GM18505 (cell line): ENCODE measurements around the gene ATP9B.

Source experiments
- ATAC-seq: cut with Tn5 transposase; IDR thresholded peaks from one replicate; pipeline ENCODE4 v1.9.1; 2021; ENCODE audit not compliant: unreplicated experiment
- POLR2A ChIP-seq: IDR thresholded peaks from 4 replicates; pipeline ENCODE4 v1.6.1; 2011; ENCODE audit warnings: borderline replicate concordance; ENCODE audit not compliant: insufficient read depth, insufficient read length; ENCODE audit errors: extremely low read depth

The ATP9B gene

DNA sequence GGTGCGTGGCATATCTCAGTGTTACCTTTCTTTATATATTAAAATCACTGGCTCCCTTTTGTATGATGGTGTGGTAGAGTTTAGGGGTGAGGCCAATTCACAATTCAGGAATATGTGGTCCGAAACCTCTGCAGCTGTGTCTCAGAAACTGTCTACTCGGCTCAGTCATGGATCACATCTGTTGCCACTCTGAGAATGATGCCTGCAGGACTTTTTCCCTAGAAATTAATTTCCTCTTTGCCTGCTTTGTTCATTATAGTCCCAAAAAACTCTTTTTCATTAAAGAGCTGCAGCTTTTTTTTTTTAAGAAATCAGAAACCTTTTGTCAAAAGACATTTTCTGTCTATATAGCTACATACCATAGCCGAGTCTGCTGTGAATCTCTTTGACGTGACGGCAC is 221.7 kb downstream of the ATP9B start:
- no peak for ATAC-seq
- TF ChIP-seq POLR2A: no peak

DNA sequence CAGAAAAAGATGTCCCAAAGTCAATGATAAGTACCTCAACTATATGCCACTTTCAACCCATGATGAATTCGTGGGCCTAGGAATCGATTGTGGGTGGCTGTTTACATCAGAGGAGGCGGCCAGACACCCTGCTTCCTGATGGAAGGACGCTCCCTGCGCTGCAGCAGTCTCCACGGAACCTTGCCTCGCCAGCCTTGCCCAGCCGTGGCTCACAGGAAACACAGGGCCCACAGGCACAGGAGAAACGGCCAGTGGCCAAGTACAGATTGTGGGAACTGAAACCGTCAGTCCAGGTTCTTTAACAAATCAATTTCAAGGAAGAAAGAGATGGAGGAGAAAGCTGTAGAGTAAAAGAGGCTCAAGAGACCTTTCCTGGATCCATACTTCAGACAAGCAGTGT is 225.0 kb downstream of the ATP9B start:
- no peak for TF ChIP-seq POLR2A
- no peak for ATAC-seq

- no peak for ATAC-seq
These were observed 230.1 kb downstream of the ATP9B start for GRCh38 chr18:79299272-79299671.

DNA sequence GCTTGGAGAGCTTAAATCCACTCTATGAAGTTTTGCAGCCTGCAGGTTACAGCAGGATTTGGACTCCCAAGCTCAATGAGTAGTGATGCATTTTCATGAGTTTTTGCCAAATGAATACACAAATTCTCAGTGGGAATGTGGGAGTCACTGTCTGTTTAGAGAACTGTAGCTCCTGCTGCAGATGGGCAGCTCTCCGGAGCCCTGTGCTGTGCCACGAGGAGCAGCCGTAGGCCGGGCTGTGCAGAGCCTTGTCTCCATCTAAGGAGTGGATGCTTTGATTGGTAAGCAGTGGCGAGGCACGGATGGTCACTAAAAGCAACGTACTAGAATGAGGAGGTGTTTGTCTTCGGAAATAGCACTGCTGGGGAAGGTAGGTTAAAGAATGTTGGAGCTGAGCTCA is 230.5 kb downstream of the ATP9B start:
- ATAC-seq: no peak
- TF ChIP-seq POLR2A: no peak

More at GRCh38 chr18:79299272-79299671, 230.1 kb downstream of the ATP9B start:
- no peak for TF ChIP-seq POLR2A

- ATAC-seq: no peak
These were observed 231.2 kb downstream of the ATP9B start for GRCh38 chr18:79300413-79300812.

DNA sequence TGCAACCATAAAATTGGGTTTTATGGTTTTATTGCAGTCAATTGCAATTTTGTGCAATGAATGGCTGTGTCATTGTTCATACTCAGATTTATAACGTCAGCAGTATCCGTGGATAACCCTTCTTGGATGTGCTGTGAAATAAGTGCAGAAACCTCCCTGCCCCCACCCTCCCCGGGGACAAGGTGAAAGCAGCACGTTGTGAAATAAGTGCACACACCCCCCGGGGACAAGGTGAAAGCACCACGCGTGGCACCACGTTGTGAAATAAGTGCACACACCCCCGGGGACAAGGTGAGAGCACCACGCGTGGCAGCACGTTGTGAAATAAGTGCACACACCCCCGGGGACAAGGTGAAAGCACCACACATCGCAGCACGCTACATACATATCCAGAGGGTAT is 232.9 kb downstream of the ATP9B start:
- TF ChIP-seq POLR2A: no peak
- ATAC-seq: no peak

More at GRCh38 chr18:79300413-79300812, 231.2 kb downstream of the ATP9B start:
- no peak for TF ChIP-seq POLR2A

GRCh38 chr18:79305911-79306310 is 236.7 kb downstream of the ATP9B start:
- ATAC-seq: no peak
- no peak for TF ChIP-seq POLR2A

DNA sequence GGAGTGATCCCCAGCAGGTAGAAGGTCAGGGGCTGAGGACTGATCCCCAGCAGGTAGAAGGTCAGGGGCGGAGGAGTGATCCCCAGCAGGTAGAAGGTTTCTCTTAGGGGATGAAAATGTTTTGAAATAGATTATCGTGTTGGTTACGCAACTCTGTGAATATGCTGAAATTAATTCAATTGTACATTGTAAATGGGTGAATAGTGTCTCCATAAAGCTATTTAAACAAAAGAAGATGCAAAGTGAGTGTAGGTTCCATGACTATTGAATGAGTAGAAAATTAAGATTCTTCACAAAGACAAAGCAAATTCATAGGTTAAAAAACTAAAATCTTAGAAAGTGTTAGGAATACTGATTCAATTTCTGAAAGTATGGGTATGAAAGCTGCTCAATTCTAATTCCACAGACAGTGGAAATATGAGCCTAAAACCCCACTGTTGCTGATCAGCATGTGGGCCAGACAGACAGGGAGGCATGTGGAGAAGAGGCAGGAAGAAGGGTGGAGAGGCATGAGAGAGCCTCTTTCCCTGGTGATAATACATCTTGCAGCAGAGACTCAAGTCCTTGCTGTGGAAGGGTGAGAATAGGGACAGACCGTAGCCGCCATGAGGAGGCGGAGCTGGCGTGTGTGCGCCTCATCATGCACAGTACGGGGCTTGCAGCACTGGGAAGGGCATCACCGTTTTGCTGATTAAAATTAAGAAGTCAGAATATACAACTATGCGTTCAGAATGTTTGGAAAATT is 240.6 kb downstream of the ATP9B start:
- ATAC-seq: no peak
- no peak for TF ChIP-seq POLR2A

GRCh38 chr18:79314838-79315388 is 245.7 kb downstream of the ATP9B start:
- ATAC-seq: no peak
- TF ChIP-seq POLR2A: no peak

GRCh38 chr18:79315596-79315995 is 246.4 kb downstream of the ATP9B start:
- no peak for TF ChIP-seq POLR2A
- no peak for ATAC-seq

DNA sequence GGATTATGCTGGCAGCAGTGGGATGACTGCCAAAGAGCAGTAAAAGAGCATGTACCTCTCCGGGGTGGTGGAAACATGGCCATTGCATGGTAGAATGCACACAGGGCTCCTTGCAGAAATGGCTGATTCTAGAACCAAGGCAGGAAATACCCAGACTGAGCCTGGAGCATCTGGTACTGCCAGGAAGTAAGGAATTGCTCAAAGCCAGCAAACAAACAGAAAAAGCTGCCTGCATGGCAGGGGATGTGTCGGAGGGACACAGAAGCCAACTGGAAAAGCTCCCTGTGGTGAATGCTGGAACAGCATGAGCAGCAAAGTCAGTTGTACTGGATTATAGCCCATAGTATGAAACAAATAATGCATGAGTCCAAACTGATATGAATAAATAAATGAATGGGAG is 248.5 kb downstream of the ATP9B start:
- ATAC-seq: no peak

DNA sequence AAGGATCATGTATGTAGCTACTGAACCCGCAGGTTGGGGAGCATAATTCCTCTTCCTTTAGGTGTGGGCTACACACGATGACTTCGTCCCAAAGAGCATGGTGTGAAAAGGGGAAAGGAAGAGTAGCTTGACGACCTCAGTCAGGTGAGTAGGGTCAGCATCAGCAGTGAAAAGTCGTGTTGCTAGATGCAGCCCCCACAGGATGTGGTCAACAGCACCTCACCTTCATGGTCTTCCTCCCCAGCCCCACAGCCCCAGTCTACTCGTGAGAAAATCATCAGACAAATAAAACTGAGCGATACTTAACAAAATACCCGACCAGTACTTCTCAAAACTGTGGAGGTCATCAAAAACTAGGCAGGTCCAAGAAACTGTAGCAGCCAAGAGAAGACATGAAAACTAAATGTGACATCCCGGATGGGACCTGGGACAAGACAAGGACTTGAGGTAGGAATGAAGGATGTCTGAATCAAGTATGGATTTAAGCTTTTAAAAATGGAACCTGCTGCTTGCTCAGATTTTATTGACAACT is 249.0 kb downstream of the ATP9B start:
- TF ChIP-seq POLR2A: no peak
- ATAC-seq: no peak

More for the DNA sequence above, 248.5 kb downstream of the ATP9B start:
- TF ChIP-seq POLR2A: no peak

- no peak for ATAC-seq
These were observed 251.1 kb downstream of the ATP9B start for GRCh38 chr18:79320216-79320850.

GRCh38 chr18:79321625-79322405 is 252.6 kb downstream of the ATP9B start:
- TF ChIP-seq POLR2A: no peak

More at GRCh38 chr18:79320216-79320850, 251.1 kb downstream of the ATP9B start:
- no peak for TF ChIP-seq POLR2A

GRCh38 chr18:79322441-79322840 is 253.2 kb downstream of the ATP9B start:
- ATAC-seq: no peak
- no peak for TF ChIP-seq POLR2A

More at GRCh38 chr18:79321625-79322405, 252.6 kb downstream of the ATP9B start:
- ATAC-seq: no peak
